Activated gamma-delta T cell treated with anti-CD3 and anti-CD28 coated beads, Interleukin-2, amount 50 U/mL, for 16 hours (primary cell): ENCODE results near the gene CROCC.

Source experiments
- DNase-seq: peaks from one replicate; pipeline ENCODE4 v3.0.0-alpha.2; 2020; ENCODE audit warnings: low read depth

CROCC gene

GRCh38 chr1:17012775-17013490, 91.2 kb downstream of the CROCC start:
- DNase-seq, result no peak

DNA sequence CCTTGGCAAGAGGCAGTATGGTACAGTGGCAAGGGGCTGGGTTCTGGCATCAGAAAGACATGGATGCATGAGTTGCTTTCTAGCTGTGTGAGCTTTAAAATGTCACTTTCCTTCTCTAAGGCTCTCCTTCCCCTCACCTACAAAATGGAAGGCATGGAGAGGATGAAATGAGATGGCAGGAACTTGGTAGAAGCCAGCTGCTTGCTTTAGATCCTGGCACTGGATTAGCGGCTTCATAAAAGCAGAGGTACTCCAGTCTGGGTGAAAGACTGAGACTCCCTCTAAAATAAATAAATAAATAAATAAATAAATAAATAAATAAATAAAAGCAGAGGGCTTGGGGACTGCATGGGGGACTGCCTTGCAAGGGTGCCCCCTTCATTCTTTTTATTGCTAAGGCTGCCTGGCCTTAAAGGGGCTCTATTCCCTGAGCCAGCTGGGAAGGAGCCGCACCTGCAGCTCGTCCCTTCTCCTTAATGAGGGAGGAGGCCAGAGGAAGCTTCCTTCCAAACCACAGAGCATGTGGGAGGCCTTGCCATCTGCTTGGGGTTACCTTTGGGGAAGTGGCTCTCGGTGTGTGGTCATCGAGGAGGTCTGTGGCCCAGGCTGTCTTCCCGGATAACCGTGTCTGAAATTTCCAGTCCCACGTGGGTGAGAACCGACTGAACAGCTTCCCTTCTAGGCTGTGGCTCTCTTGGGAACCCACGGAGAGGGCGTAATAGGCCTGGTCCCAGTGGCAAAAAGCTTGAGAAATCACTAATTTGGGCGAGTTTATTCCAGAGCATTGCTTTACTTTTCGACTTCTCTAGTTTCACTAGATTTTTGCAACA, 92.0 kb downstream of the CROCC start:
- no peak for DNase-seq

- no peak for DNase-seq
These were observed 93.2 kb downstream of the CROCC start for GRCh38 chr1:17014671-17015567.

DNA sequence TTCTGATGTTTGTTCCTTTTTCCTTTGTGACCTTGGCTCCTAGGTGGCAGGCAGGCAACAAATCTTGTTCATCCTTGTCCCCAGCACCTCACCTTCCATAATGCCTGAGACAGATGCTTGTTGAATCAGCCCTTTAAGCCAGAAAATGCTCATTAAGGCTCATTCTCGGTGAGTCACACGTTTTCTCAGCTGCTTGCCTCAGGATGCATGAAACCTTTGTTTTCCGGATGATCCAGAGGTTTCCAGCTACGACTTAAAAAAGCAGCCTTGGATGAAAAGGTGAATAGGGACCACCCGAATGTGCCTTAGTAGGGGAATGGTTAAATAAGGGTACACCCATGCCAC, 94.6 kb downstream of the CROCC start:
- no peak for DNase-seq

GRCh38 chr1:17017435-17017834, 95.7 kb downstream of the CROCC start:
- no peak for DNase-seq

GRCh38 chr1:17018849-17019248, 97.1 kb downstream of the CROCC start:
- DNase-seq, result no peak

- no peak for DNase-seq
These were observed 98.8 kb downstream of the CROCC start for GRCh38 chr1:17020502-17020901.

- DNase-seq, result no peak
These were observed 100.2 kb downstream of the CROCC start for GRCh38 chr1:17021896-17022295.
